ENCODE measurements around the gene GABRG3. TPM values are rescaled to one million over a fixed set of nuclear protein-coding genes. Genes with fewer than 3 reads are reported as not detected.

The GABRG3 gene
- total and polyA plus RNA-seq, 10 of the 15 experiments (the other 5 are each of a cell fraction or from before 2014, with no cell fraction given): 0.15 TPM; not detected in 9

DNA sequence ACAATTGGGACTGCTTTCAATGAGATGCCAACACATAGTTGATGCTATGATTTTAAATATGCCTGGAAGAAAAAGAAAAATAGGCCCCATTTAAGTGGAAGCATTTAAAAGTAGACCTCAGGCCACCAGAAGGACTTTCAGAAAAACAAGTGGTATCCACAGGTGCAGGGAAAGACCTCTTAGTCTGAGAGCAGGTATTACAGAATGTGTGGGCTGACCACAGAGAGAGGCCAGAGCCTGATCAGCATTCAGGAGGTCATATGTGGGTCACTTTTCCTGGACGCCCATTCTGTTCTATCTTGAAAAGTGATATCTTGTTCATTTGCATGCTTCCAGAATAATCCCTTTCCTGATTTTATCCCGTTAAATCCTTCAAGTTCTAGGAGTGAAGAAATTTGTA lies 95.5 kb downstream of the GABRG3 start:
- TF ChIP-seq IKZF2 (IDR thresholded peaks at IDR 0.05) (no peak), PAX8 (IDR thresholded peaks at IDR 0.05) (no peak), STAT1 (conservative IDR thresholded peaks at IDR 0.05) (no peak), CBX5 (IDR thresholded peaks at IDR 0.05; ENCODE audit: low read depth) (no peak), ASH2L (IDR thresholded peaks at IDR 0.05; ENCODE audit: borderline replicate concordance, low read depth) (no peak), MXI1 (IDR thresholded peaks at IDR 0.05; ENCODE audit: low read depth, low read length) (no peak), FOS (IDR thresholded peaks at IDR 0.05; ENCODE audit: borderline replicate concordance, extremely low read depth, insufficient read length) (no peak), KLF5 (IDR thresholded peaks at IDR 0.05; ENCODE audit: partially characterized antibody) (no peak), KAT2A (conservative IDR thresholded peaks at IDR 0.05; ENCODE audit: control insufficient read depth, low read depth, low read length) (no peak), TAF1 (IDR thresholded peaks at IDR 0.05; ENCODE audit: borderline replicate concordance, low read depth, low read length) (no peak)
- TF ChIP-seq, protein P1, sequence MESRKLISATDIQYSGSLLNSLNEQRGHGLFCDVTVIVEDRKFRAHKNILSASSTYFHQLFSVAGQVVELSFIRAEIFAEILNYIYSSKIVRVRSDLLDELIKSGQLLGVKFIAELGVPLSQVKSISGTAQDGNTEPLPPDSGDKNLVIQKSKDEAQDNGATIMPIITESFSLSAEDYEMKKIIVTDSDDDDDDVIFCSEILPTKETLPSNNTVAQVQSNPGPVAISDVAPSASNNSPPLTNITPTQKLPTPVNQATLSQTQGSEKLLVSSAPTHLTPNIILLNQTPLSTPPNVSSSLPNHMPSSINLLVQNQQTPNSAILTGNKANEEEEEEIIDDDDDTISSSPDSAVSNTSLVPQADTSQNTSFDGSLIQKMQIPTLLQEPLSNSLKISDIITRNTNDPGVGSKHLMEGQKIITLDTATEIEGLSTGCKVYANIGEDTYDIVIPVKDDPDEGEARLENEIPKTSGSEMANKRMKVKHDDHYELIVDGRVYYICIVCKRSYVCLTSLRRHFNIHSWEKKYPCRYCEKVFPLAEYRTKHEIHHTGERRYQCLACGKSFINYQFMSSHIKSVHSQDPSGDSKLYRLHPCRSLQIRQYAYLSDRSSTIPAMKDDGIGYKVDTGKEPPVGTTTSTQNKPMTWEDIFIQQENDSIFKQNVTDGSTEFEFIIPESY (IDR thresholded peaks at IDR 0.05): no peak
- TF ChIP-seq, protein P2, sequence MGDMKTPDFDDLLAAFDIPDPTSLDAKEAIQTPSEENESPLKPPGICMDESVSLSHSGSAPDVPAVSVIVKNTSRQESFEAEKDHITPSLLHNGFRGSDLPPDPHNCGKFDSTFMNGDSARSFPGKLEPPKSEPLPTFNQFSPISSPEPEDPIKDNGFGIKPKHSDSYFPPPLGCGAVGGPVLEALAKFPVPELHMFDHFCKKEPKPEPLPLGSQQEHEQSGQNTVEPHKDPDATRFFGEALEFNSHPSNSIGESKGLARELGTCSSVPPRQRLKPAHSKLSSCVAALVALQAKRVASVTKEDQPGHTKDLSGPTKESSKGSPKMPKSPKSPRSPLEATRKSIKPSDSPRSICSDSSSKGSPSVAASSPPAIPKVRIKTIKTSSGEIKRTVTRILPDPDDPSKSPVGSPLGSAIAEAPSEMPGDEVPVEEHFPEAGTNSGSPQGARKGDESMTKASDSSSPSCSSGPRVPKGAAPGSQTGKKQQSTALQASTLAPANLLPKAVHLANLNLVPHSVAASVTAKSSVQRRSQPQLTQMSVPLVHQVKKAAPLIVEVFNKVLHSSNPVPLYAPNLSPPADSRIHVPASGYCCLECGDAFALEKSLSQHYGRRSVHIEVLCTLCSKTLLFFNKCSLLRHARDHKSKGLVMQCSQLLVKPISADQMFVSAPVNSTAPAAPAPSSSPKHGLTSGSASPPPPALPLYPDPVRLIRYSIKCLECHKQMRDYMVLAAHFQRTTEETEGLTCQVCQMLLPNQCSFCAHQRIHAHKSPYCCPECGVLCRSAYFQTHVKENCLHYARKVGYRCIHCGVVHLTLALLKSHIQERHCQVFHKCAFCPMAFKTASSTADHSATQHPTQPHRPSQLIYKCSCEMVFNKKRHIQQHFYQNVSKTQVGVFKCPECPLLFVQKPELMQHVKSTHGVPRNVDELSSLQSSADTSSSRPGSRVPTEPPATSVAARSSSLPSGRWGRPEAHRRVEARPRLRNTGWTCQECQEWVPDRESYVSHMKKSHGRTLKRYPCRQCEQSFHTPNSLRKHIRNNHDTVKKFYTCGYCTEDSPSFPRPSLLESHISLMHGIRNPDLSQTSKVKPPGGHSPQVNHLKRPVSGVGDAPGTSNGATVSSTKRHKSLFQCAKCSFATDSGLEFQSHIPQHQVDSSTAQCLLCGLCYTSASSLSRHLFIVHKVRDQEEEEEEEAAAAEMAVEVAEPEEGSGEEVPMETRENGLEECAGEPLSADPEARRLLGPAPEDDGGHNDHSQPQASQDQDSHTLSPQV (IDR thresholded peaks at IDR 0.05): no peak
- DNase-seq (ENCODE audit: low read depth, low spot score): no peak
- Histone ChIP-seq H3K4me3 (no peak overlapping the region), H3K9ac (ENCODE audit: control insufficient read depth, insufficient read depth, low read length) (no peak overlapping the region), H3K36me3 (ENCODE audit: control insufficient read depth in 2 of 2, insufficient read depth in 2 of 2, low read length in 1 of 2) (no peaks in the 10 kb centered on the region), H3K27me3 (replicated peaks in 1 of 2; ENCODE audit: control insufficient read depth in 2 of 2, insufficient read depth in 2 of 2, low read length in 1 of 2) (no peaks in the 10 kb centered on the region), H2AFZ (ENCODE audit: control insufficient read depth, low read depth, low read length) (no peak overlapping the region), H3K4me1 (ENCODE audit: control insufficient read depth, insufficient read depth, low read length) (no peaks in the 10 kb centered on the region), H3K79me2 (ENCODE audit: control insufficient read depth, insufficient read depth, low read length) (no peaks in the 10 kb centered on the region), H3K9me3 (replicated peaks; ENCODE audit: control insufficient read depth, insufficient read depth, low read length) (no peaks in the 10 kb centered on the region; the same call in 2 of the 3 replicates), H3K4me2 (ENCODE audit: control insufficient read depth, insufficient read depth) (no peak overlapping the region), H4K20me1 (ENCODE audit: control insufficient read depth, insufficient read depth) (no peaks in the 10 kb centered on the region), H3K27ac (ENCODE audit: control insufficient read depth, insufficient read depth) (no peak overlapping the region)
- BruUV-seq (replicated peaks): no TSS peak
- no peak for FAIRE-seq
- in situ Hi-C loops (cut with MboI): no loop called here
- ChIA-PET POLR2A (no interaction called here), CTCF (no interaction called here), RAD21 (ENCODE audit: unreplicated experiment) (no interaction called here), SMC1A (ENCODE audit: uncharacterized antibody, unreplicated experiment) (no interaction called here)
- WGBS (ENCODE audit: insufficient coverage, insufficient replicate concordance, low lambda C conversion rate, missing lambda C conversion rate): 32% methylated on average over 2 of the region's 2 CpGs
- no peak for ATAC-seq
- intact Hi-C loops (cut with micrococcal nuclease; ENCODE audit: unreplicated experiment): no loop called here
